Glutamatergic neuron (in vitro differentiated cells): ENCODE results near the gene OR1F1. TPM values are rescaled to one million over a fixed set of nuclear protein-coding genes. Genes with fewer than 3 reads are reported as not detected.
"Not testable (repeated sequence)": the region's sequence is repeated elsewhere in the genome, so short reads cannot be mapped to it uniquely, and the experiment has no call there.

Experiments
- DNase-seq: peaks from one replicate; pipeline ENCODE4 v3.0.0; 2022
- H3K27ac Mint-ChIP-seq: one replicate; pipeline ENCODE4 v1.8.0; 2020; ENCODE audit warnings: mild to moderate bottlenecking, mixed read lengths, inconsistent platforms; ENCODE audit not compliant: unreplicated experiment
- H3K27me3 Mint-ChIP-seq: one replicate; pipeline ENCODE4 v1.8.0; 2020; ENCODE audit warnings: mild to moderate bottlenecking, moderate library complexity, mixed read lengths, inconsistent platforms; ENCODE audit not compliant: unreplicated experiment
- H3K36me3 Mint-ChIP-seq: one replicate; pipeline ENCODE4 v1.8.0; 2020; ENCODE audit warnings: mild to moderate bottlenecking, mixed read lengths, inconsistent platforms; ENCODE audit not compliant: unreplicated experiment
- H3K4me1 Mint-ChIP-seq: one replicate; pipeline ENCODE4 v1.8.0; 2020; ENCODE audit warnings: mild to moderate bottlenecking, low read depth, mixed read lengths, inconsistent platforms; ENCODE audit not compliant: unreplicated experiment
- H3K4me3 Mint-ChIP-seq: one replicate; pipeline ENCODE4 v1.8.0; 2020; ENCODE audit warnings: mild to moderate bottlenecking, mixed read lengths, inconsistent platforms; ENCODE audit not compliant: unreplicated experiment
- H3K9me3 Mint-ChIP-seq: one replicate; pipeline ENCODE4 v1.8.0; 2020; ENCODE audit warnings: mild to moderate bottlenecking, moderate library complexity, mixed read lengths, inconsistent platforms; ENCODE audit not compliant: unreplicated experiment
- total RNA-seq: library from RNA; stranded (reverse); fragmentation: NEBNext Ultra II Directional; extraction: Animal tissue kit (Norgen Biotek cat#: 25700); gene quantifications from one replicate; pipeline ENCODE4 v1.2.1, GENCODE V29; 2021; ENCODE audit not compliant: unreplicated experiment
- TF ChIP-seq, protein P1 (sequence below): fragments of 200-600 bp; sonication (generic); IDR thresholded peaks from one replicate; pipeline ENCODE4 v1.5.0; 2021; ENCODE audit not compliant: partially characterized antibody, unreplicated experiment

The OR1F1 gene
- total RNA-seq, 1 donor from 2014 or later = not detected

DNA sequence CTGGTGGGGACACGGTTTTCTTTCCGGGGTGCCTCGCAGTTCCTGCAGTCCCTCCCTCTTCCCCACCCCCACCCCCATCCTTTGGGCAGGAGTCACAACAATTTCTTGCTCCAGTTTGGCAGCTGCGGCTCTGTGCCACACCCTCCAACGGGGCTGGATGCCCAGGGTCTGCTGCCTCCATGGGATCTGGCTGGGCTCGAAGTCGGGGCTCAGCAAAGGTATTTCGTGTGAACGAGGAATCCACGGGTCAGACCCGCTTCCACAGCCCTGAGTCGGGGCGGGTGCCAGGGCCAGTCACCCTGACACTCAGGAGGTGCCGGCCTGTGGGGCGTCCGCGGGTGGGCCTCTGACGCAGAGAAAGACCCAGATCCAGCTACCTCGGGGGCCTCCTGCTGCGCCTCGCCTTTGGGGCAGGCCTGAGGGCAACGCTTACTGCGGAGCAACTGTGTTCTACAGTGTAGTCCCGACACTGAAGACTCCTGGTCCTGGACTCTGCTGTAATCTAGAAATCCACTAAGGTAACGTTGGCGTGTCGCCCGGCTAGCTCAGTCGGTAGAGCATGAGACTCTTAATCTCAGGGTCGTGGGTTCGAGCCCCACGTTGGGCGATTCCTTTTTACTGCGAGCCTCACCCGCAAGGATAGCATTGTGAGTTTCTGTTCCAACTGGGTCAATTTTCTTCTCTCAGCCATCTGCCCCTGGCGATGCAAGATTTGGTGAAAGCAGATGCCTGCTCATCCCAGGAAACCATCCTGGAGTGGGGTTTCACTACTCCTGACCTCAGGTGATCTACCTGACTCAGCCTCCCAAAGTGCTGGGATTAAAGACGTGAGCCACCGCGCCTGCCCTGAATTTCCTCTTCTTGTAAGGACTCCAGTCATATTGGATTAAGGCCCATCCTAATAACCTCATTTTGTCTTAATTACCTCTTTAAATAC lies 12.6 kb upstream of the OR1F1 start:
- no peak overlapping the region for H3K27ac Mint-ChIP-seq
- no peak for DNase-seq
- peaks cover 2% of the 10 kb centered on the region for H3K4me1 Mint-ChIP-seq
- no peak overlapping the region for H3K4me3 Mint-ChIP-seq
- peaks cover 3% of the 10 kb centered on the region for H3K36me3 Mint-ChIP-seq
- peaks cover 10% of the 10 kb centered on the region for H3K9me3 Mint-ChIP-seq
- TF ChIP-seq, protein P1, sequence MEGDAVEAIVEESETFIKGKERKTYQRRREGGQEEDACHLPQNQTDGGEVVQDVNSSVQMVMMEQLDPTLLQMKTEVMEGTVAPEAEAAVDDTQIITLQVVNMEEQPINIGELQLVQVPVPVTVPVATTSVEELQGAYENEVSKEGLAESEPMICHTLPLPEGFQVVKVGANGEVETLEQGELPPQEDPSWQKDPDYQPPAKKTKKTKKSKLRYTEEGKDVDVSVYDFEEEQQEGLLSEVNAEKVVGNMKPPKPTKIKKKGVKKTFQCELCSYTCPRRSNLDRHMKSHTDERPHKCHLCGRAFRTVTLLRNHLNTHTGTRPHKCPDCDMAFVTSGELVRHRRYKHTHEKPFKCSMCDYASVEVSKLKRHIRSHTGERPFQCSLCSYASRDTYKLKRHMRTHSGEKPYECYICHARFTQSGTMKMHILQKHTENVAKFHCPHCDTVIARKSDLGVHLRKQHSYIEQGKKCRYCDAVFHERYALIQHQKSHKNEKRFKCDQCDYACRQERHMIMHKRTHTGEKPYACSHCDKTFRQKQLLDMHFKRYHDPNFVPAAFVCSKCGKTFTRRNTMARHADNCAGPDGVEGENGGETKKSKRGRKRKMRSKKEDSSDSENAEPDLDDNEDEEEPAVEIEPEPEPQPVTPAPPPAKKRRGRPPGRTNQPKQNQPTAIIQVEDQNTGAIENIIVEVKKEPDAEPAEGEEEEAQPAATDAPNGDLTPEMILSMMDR = no peak
- peaks cover 24% of the 10 kb centered on the region for H3K27me3 Mint-ChIP-seq

DNA sequence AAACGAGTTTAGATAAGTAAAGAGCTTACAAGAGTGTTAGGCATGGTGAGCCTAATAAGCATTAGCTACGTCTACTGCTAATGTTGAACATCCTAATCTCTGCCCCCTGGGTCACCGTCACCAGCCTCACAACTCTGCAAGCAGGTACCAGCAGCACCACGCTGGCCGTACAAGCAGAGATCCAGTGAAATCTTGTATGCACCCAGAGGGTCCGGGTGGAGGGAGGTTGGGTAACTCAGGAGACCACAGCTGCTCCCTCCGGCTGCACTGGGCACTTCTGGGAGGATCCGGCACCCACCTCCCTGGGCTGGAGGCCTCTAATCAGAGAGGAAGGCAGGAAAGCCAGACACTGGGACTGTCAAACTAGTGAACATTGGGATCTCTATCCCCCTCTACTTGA lies 8.4 kb upstream of the OR1F1 start:
- H3K4me3 Mint-ChIP-seq = no peak overlapping the region
- peaks cover 6% of the 10 kb centered on the region for H3K36me3 Mint-ChIP-seq
- H3K27ac Mint-ChIP-seq = no peak overlapping the region
- H3K27me3 Mint-ChIP-seq = peaks cover 38% of the 10 kb centered on the region
- TF ChIP-seq, protein P1 = no peak
- no peak for DNase-seq
- peaks cover 21% of the 10 kb centered on the region for H3K9me3 Mint-ChIP-seq
- H3K4me1 Mint-ChIP-seq = peaks cover 5% of the 10 kb centered on the region

DNA sequence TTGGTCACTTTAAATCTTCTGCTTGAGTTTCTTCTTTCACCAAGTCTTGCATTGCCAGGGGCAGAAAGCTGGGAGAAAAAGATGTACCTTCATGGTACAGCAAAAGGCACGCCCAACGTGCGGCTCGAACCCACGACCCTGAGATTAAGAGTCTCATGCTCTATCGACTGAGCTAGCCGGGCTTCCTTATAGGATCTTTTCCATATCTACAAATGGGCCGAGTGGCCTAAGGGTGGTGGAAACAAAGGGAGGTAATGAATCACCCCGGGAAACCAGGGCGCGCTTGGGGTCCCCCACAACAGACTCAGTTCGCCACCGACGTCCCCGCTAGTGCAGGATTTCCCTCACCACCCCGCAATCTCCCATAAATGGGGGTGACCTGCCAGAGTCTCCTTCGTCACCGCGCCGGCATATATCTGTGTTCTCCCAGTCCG lies 7.5 kb upstream of the OR1F1 start:
- no peak for DNase-seq
- Mint-ChIP-seq H3K27me3 (peaks cover 38% of the 10 kb centered on the region), H3K27ac (no peak overlapping the region), H3K4me3 (no peak overlapping the region), H3K36me3 (peaks cover 6% of the 10 kb centered on the region), H3K9me3 (peaks cover 20% of the 10 kb centered on the region), H3K4me1 (peaks cover 5% of the 10 kb centered on the region)
- TF ChIP-seq, protein P1 = no peak

DNA sequence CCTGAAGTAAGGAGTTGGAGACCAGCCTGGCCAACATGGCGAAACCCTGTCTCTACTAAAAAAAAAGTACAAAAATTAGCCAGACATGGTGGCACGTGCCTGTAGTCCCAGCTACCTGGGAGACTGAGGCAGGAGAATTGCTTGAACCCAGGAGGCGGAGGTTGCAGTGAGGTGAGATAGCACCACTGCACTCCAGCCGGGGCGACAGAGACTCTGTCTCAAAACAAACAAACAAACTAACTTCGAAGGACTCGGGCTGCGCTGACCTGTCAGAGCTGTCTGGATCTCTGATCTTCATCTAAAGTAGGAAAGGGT lies 5.8 kb upstream of the OR1F1 start:
- H3K27me3 Mint-ChIP-seq = peaks cover 39% of the 10 kb centered on the region
- H3K36me3 Mint-ChIP-seq, DNase-seq, H3K27ac Mint-ChIP-seq, H3K4me1 Mint-ChIP-seq: not testable (repeated sequence)
- H3K4me3 Mint-ChIP-seq = peak overlapping the region; percentile 78
- peaks cover 17% of the 10 kb centered on the region for H3K9me3 Mint-ChIP-seq

DNA sequence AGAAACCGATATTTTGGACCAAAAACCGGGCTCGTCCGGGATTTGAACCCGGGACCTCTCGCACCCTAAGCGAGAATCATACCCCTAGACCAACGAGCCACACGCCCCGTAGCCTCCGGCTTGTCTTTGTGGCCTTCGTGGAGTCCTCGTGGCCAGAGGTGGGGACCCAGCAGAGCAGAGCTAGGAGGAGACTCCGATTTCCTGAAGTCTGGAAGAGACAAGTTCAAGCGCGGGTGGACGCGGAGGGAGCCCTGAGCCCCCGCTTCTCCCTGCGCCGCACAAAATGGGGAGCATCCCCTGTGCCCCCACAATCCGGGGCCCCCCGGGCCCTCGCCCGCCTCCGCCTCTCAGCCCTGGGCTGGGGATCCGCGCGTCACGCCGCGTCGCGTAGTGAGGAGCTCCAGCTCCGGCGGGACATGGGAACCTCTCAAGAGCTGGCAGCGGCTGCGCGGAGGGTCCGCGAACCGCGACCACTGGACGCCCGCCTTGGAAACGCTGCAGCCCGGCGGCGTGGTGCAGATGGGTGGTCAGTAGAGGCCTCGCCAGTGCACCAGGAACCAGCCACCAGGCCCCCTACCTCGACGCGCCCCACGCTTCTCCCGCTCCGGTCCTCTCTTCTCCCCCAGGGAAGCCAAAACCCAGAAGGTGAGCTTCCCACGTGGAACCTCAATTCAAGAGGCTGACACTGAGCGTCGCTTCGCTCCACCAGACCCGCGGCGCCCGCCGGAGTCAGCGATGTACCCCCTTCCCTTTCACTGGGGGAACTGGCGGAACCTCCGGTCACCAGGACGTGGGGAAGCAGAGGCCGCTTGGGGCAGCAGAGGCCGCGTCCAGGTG lies 5.2 kb upstream of the OR1F1 start:
- H3K4me1 Mint-ChIP-seq = peaks cover 7% of the 10 kb centered on the region
- peak overlapping the region; percentile 78 for H3K4me3 Mint-ChIP-seq
- DNase-seq = peak; percentile 71
- H3K36me3 Mint-ChIP-seq = peaks cover 3% of the 10 kb centered on the region
- TF ChIP-seq, protein P1 = no peak
- peaks cover 41% of the 10 kb centered on the region for H3K27me3 Mint-ChIP-seq
- H3K27ac Mint-ChIP-seq = peak overlapping the region; percentile 67
- peaks cover 22% of the 10 kb centered on the region for H3K9me3 Mint-ChIP-seq
